ENCODE measurements around the gene HOXC4. TPM values are rescaled to one million over a fixed set of nuclear protein-coding genes. Genes with fewer than 3 reads are reported as not detected.
"Not testable (repeated sequence)": the region's sequence is repeated elsewhere in the genome, so short reads cannot be mapped to it uniquely, and the experiment has no call there.

Gene HOXC4
- total and polyA plus RNA-seq, 2 donors (not counting 1 experiment from before 2014, with no cell fraction given) = 0.17 TPM

DNA sequence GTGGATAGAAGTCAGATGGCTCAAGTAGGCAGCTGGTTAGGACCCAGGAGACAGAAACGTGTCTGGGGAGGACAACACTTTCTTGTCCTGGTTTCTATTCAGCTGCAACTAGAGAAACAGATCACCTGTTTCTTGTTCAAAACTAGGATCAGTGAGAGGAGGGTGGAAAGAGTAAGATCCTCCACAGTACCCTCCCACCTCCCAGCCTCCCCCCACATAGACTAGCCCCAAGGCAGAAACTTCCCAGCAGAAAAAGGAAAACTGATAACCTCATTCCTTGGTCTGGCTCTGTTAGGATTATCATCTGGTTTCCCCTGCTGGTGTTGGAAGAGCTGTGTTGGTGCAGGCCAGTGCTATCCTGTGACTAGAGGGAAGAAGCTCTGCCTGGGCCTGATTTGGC, 50.2 kb downstream of the HOXC4 start:
- not testable (repeated sequence) for H3K9me3 ChIP-seq (ENCODE audit: control insufficient read depth, insufficient read depth, low read depth, low read length); H2AFZ ChIP-seq (ENCODE audit: low read length); H3K36me3 ChIP-seq (ENCODE audit: control insufficient read depth, insufficient read depth, low read length); H3K4me1 ChIP-seq (ENCODE audit: control insufficient read depth, extremely low read depth, insufficient read depth, low read length); H3K4me2 ChIP-seq (ENCODE audit: extremely low read depth, insufficient read depth, low read length); H4K20me1 ChIP-seq (ENCODE audit: control insufficient read depth, extremely low read depth, insufficient read depth, low read length); H3K9ac ChIP-seq (ENCODE audit: insufficient read depth, low read length); H3K79me2 ChIP-seq (ENCODE audit: control insufficient read depth, insufficient read depth, low read length); H3K27me3 ChIP-seq (ENCODE audit: control insufficient read depth, insufficient read depth, low read length); H3K27ac ChIP-seq (ENCODE audit: insufficient read depth, low read length); H3K4me3 ChIP-seq (replicated peaks in 1 of 4; ENCODE audit: control extremely low read depth in 1 of 4, insufficient read depth in 1 of 4, low read depth in 3 of 4, low read length in 4 of 4); DNase-seq (ENCODE audit: low read depth in 2 of 2)

Other genes starting within 250 kb of the HOXC4 start
- not detected in 2 replicates for gene HOXC13, start 115.0 kb upstream of the HOXC4 start, total RNA-seq
- not detected in 2 replicates for gene HOXC13, start 115.0 kb upstream of the HOXC4 start, polyA plus RNA-seq
- not detected in 2 replicates for gene HOXC12, start 98.9 kb upstream of the HOXC4 start, total RNA-seq
- not detected in 2 replicates for gene HOXC12, start 98.9 kb upstream of the HOXC4 start, polyA plus RNA-seq
- not detected in 2 replicates for gene HOXC11, start 80.7 kb upstream of the HOXC4 start, total RNA-seq
- not detected in 2 replicates for gene HOXC11, start 80.7 kb upstream of the HOXC4 start, polyA plus RNA-seq
- not detected in 2 replicates for gene HOTAIR, start 78.9 kb upstream of the HOXC4 start, total RNA-seq
- gene HOTAIR, start 78.9 kb upstream of the HOXC4 start, polyA plus RNA-seq = not detected in 2 replicates
- not detected in 2 replicates for gene HOXC10, start 68.7 kb upstream of the HOXC4 start, total RNA-seq
- gene HOXC10, start 68.7 kb upstream of the HOXC4 start, polyA plus RNA-seq = 0.06 TPM in 1 of 2 replicates, not detected in the other
- 0.26 TPM in 1 of 2 replicates, not detected in the other for gene HOXC9, start 53.7 kb upstream of the HOXC4 start, total RNA-seq
- 0.21 and 0.24 TPM in 2 replicates for gene HOXC9, start 53.7 kb upstream of the HOXC4 start, polyA plus RNA-seq
- under 0.01 TPM in 1 of 2 replicates, not detected in the other for gene HOXC8, start 44.9 kb upstream of the HOXC4 start, total RNA-seq
- gene HOXC8, start 44.9 kb upstream of the HOXC4 start, polyA plus RNA-seq = 0.49 and 2.1 TPM in 2 replicates
- 0.17 and 0.51 TPM in 2 replicates for gene HOXC6, start 25.4 kb upstream of the HOXC4 start, total RNA-seq
- gene HOXC6, start 25.4 kb upstream of the HOXC4 start, polyA plus RNA-seq = 0.52 and 1.9 TPM in 2 replicates
- gene HOXC5, start 20.8 kb upstream of the HOXC4 start, total RNA-seq = under 0.01 TPM in 1 of 2 replicates, not detected in the other
- gene HOXC5, start 20.8 kb upstream of the HOXC4 start, polyA plus RNA-seq = 0.07 and 0.40 TPM in 2 replicates
- gene SMUG1, start 135.2 kb downstream of the HOXC4 start, total RNA-seq = 24.1 and 34.7 TPM in 2 replicates
- gene SMUG1, start 135.2 kb downstream of the HOXC4 start, polyA plus RNA-seq = 22.5 and 23.7 TPM in 2 replicates
- gene CBX5, start 226.3 kb downstream of the HOXC4 start, total RNA-seq = 20.5 and 27.7 TPM in 2 replicates
- 64.0 and 71.1 TPM in 2 replicates for gene CBX5, start 226.3 kb downstream of the HOXC4 start, polyA plus RNA-seq
- 305 and 311 TPM in 2 replicates for gene HNRNPA1, start 226.9 kb downstream of the HOXC4 start, total RNA-seq
- gene HNRNPA1, start 226.9 kb downstream of the HOXC4 start, polyA plus RNA-seq = 1,057 and 1,326 TPM in 2 replicates
- gene NFE2, start 247.2 kb downstream of the HOXC4 start, total RNA-seq = under 0.01 and 0.17 TPM in 2 replicates
- 0.07 and 0.34 TPM in 2 replicates for gene NFE2, start 247.2 kb downstream of the HOXC4 start, polyA plus RNA-seq

All from fibroblast of lung (primary cell).